Measurements from ENCODE around the gene MKI67.
"Not testable (repeated sequence)": the region's sequence is repeated elsewhere in the genome, so short reads cannot be mapped to it uniquely, and the experiment has no call there.

The MKI67 gene

GRCh38 chr10:128103229-128103714 lies 23.0 kb downstream of the MKI67 start:
- DNase-seq (ENCODE audit: low read depth) = no peak

- DNase-seq (ENCODE audit: low read depth) = no peak
These were observed 23.6 kb downstream of the MKI67 start for GRCh38 chr10:128102480-128103228.

GRCh38 chr10:128101901-128102300 lies 24.3 kb downstream of the MKI67 start:
- no peak for DNase-seq (ENCODE audit: low read depth)

GRCh38 chr10:128099901-128100300 lies 26.3 kb downstream of the MKI67 start:
- DNase-seq (ENCODE audit: low read depth) = no peak

GRCh38 chr10:128098631-128099030 lies 27.6 kb downstream of the MKI67 start:
- no peak for DNase-seq (ENCODE audit: low read depth)

- no peak for DNase-seq (ENCODE audit: low read depth)
These were observed 28.4 kb downstream of the MKI67 start for GRCh38 chr10:128097783-128098182.

GRCh38 chr10:128096486-128097199 lies 29.6 kb downstream of the MKI67 start:
- DNase-seq (ENCODE audit: low read depth) = no peak

GRCh38 chr10:128095753-128096469 lies 30.3 kb downstream of the MKI67 start:
- DNase-seq (ENCODE audit: low read depth) = no peak

GRCh38 chr10:128095027-128095752 lies 31.0 kb downstream of the MKI67 start:
- DNase-seq (ENCODE audit: low read depth) = no peak

GRCh38 chr10:128094596-128094995 lies 31.6 kb downstream of the MKI67 start:
- not testable (repeated sequence) for DNase-seq (ENCODE audit: low read depth)

- no peak for DNase-seq (ENCODE audit: low read depth)
These were observed 33.8 kb downstream of the MKI67 start for GRCh38 chr10:128092454-128092853.

GRCh38 chr10:128091636-128092210 lies 34.5 kb downstream of the MKI67 start:
- DNase-seq (ENCODE audit: low read depth) = no peak

GRCh38 chr10:128087884-128088709 lies 38.1 kb downstream of the MKI67 start:
- no peak for DNase-seq (ENCODE audit: low read depth)

GRCh38 chr10:128087146-128087883 lies 38.9 kb downstream of the MKI67 start:
- DNase-seq (ENCODE audit: low read depth) = no peak

- no peak for DNase-seq (ENCODE audit: low read depth)
These were observed 40.0 kb downstream of the MKI67 start for GRCh38 chr10:128086003-128086863.

- no peak for DNase-seq (ENCODE audit: low read depth)
These were observed 41.2 kb downstream of the MKI67 start for GRCh38 chr10:128084991-128085390.

GRCh38 chr10:128084364-128084763 lies 41.9 kb downstream of the MKI67 start:
- DNase-seq (ENCODE audit: low read depth) = no peak

- no peak for DNase-seq (ENCODE audit: low read depth)
These were observed 42.9 kb downstream of the MKI67 start for GRCh38 chr10:128083191-128083895.
